Measurements from ENCODE around the gene TBL1XR1. TPM values are rescaled to one million over a fixed set of nuclear protein-coding genes. Genes with fewer than 3 reads are reported as not detected.
A peak's percentile ranks its signal among the peaks of the same experiment; 100 is the strongest.

TBL1XR1 gene
- total RNA-seq, 1 donor from 2014 or later = 155 TPM

DNA sequence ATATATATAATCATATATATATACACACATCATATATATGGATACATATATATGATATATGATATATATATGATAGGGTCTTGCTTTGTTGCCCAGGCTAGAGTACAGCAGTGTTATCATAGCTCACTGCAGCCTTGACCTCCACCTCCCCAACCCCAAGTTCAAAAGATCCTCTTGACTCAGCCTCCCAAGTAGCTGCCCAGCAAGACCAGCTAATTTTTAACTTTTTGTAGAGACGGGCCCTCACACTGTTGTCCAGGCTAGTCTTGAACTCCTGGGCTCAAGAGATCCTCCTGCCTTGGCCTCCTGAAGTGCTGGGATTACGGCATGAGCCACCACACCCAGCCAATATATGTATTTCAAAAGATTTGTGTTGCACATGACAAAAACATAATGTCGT is 83.0 kb downstream of the TBL1XR1 start:
- no peak for DNase-seq (ENCODE audit: extremely low spot score, unreplicated experiment)
- Mint-ChIP-seq H3K9me3 (peaks cover 5% of the 10 kb centered on the region), H3K36me3 (peaks cover 11% of the 10 kb centered on the region), H3K27me3 (no peaks in the 10 kb centered on the region), H3K4me1 (ENCODE audit: unreplicated experiment) (peaks cover 39% of the 10 kb centered on the region), H3K4me3 (no peak overlapping the region), H3K27ac (no peak overlapping the region)
- TF ChIP-seq, protein P1, sequence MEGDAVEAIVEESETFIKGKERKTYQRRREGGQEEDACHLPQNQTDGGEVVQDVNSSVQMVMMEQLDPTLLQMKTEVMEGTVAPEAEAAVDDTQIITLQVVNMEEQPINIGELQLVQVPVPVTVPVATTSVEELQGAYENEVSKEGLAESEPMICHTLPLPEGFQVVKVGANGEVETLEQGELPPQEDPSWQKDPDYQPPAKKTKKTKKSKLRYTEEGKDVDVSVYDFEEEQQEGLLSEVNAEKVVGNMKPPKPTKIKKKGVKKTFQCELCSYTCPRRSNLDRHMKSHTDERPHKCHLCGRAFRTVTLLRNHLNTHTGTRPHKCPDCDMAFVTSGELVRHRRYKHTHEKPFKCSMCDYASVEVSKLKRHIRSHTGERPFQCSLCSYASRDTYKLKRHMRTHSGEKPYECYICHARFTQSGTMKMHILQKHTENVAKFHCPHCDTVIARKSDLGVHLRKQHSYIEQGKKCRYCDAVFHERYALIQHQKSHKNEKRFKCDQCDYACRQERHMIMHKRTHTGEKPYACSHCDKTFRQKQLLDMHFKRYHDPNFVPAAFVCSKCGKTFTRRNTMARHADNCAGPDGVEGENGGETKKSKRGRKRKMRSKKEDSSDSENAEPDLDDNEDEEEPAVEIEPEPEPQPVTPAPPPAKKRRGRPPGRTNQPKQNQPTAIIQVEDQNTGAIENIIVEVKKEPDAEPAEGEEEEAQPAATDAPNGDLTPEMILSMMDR (conservative IDR thresholded peaks at IDR 0.05) = no peak

- Mint-ChIP-seq H3K4me3 (no peak overlapping the region), H3K4me1 (ENCODE audit: unreplicated experiment) (peaks cover 44% of the 10 kb centered on the region), H3K27me3 (no peaks in the 10 kb centered on the region), H3K36me3 (peaks cover 11% of the 10 kb centered on the region), H3K27ac (peak overlapping the region; percentile 63), H3K9me3 (peaks cover 5% of the 10 kb centered on the region)
- DNase-seq (ENCODE audit: extremely low spot score, unreplicated experiment) = no peak
- TF ChIP-seq, protein P1 (conservative IDR thresholded peaks at IDR 0.05) = no peak
These were observed 85.7 kb downstream of the TBL1XR1 start for GRCh38 chr3:177111541-177111949.

- DNase-seq (ENCODE audit: extremely low spot score, unreplicated experiment) = no peak
- peaks cover 43% of the 10 kb centered on the region for H3K4me1 Mint-ChIP-seq (ENCODE audit: unreplicated experiment)
- TF ChIP-seq, protein P1 (conservative IDR thresholded peaks at IDR 0.05) = no peak
- H3K4me3 Mint-ChIP-seq = peak overlapping the region; percentile 4
- peaks cover 11% of the 10 kb centered on the region for H3K36me3 Mint-ChIP-seq
- H3K9me3 Mint-ChIP-seq = peaks cover 5% of the 10 kb centered on the region
- peak overlapping the region; percentile 63 for H3K27ac Mint-ChIP-seq
- H3K27me3 Mint-ChIP-seq = no peaks in the 10 kb centered on the region
These were observed 86.4 kb downstream of the TBL1XR1 start for GRCh38 chr3:177110895-177111294.

- Mint-ChIP-seq H3K27ac (peak overlapping the region; percentile 67), H3K27me3 (no peaks in the 10 kb centered on the region), H3K4me1 (ENCODE audit: unreplicated experiment) (peaks cover 46% of the 10 kb centered on the region), H3K36me3 (peaks cover 11% of the 10 kb centered on the region), H3K4me3 (peak overlapping the region; percentile 13), H3K9me3 (peaks cover 5% of the 10 kb centered on the region)
- DNase-seq (ENCODE audit: extremely low spot score, unreplicated experiment) = no peak
- TF ChIP-seq, protein P1 (conservative IDR thresholded peaks at IDR 0.05) = no peak
These were observed 86.9 kb downstream of the TBL1XR1 start for GRCh38 chr3:177110386-177110785.

DNA sequence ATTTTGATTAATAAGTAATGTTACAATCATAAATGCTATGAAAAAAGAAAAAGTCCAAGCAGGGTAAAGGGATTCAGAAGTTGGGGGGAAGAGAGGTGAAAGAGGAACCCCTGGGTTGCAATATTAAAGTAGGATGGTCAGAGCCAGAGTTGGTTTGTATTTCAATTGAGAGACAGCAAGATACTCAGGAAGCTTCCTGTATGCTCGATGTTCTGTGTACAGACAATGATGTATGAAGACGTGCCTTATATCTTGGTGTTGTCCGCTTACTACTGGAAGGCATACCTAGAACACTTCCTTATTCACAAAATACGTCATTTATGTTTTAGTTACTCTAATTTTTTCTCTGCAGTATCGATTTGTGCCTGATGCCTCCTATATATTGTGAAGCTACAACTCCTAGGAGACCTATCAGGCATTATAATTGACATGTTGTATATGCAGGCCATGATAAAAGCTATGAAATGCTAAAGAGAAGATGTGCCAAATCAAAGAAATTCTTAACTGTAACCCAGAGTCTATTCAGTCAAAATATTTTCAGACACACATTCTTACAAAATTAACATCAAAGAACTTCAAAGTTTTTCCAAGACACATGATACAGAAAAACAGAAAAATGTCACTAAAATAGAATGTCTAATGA is 87.5 kb downstream of the TBL1XR1 start:
- Mint-ChIP-seq H3K4me3 (no peak overlapping the region), H3K9me3 (peaks cover 5% of the 10 kb centered on the region), H3K27me3 (no peaks in the 10 kb centered on the region), H3K27ac (peak overlapping the region; percentile 67), H3K36me3 (peaks cover 11% of the 10 kb centered on the region), H3K4me1 (ENCODE audit: unreplicated experiment) (peaks cover 51% of the 10 kb centered on the region)
- no peak for DNase-seq (ENCODE audit: extremely low spot score, unreplicated experiment)
- TF ChIP-seq, protein P1 (conservative IDR thresholded peaks at IDR 0.05) = no peak

Measured in type B pancreatic cell (in vitro differentiated cells).